Testis (tissue), 3 donors: ENCODE measurements around the gene GNA12. TPM values are rescaled to one million over a fixed set of nuclear protein-coding genes. Genes with fewer than 3 reads are reported as not detected.

Source experiments
- DNase-seq: peaks from one replicate; pipeline ENCODE4 v3.0.0-alpha.2; 2019
- H3K27ac ChIP-seq, 2 donors: fragments of 200-600 bp; sonication (generic); one replicate each; pipeline ENCODE4 v1.5.1; 2019
- H3K27me3 ChIP-seq: fragments of 200-600 bp; sonication (generic); one replicate; pipeline ENCODE4 v1.5.1; 2019
- H3K36me3 ChIP-seq: fragments of 200-600 bp; sonication (generic); one replicate; pipeline ENCODE4 v1.5.1; 2017; ENCODE audit warnings: low read depth; ENCODE audit errors: missing control alignments
- H3K4me1 ChIP-seq: fragments of 200-600 bp; sonication (generic); one replicate; pipeline ENCODE4 v1.5.1; 2019
- H3K4me3 ChIP-seq, 2 donors: fragments of 200-600 bp; sonication (generic); one replicate each; pipeline ENCODE4 v1.5.1; 2017 to 2019
- H3K9me3 ChIP-seq: fragments of 200-600 bp; sonication (generic); one replicate; pipeline ENCODE4 v1.5.1; 2017
- CTCF ChIP-seq, 3 experiments: fragments of 450-650 bp in 2 of 3; fragments of 200-600 bp in 1 of 3; sonication (generic) in 1 of 3; IDR thresholded peaks; one replicate each; pipeline ENCODE4 v1.5.1; 2016 to 2019; ENCODE audit warnings: antibody characterized with exemption in 3 of 3, mild to moderate bottlenecking in 2 of 3, moderate library complexity in 1 of 3
- POLR2A ChIP-seq: fragments of 450-650 bp; IDR thresholded peaks from one replicate; pipeline ENCODE4 v1.6.1; 2017; ENCODE audit warnings: antibody characterized with exemption, mild to moderate bottlenecking, moderate library complexity
- WGBS, 2 donors: methylation state at CpG; one replicate each; pipeline ENCODE4 v1.1.5; 2018; 5-methylcytosine and 5-hydroxymethylcytosine counted together
- intact Hi-C: fragments of 100-400 bp; cut with DNase I; formaldehyde crosslinking; loops from one replicate; pipeline ENCODE4 v1.15.1; 2023; ENCODE audit warnings: low total_unique reads
- polyA plus RNA-seq: library from polyadenylated mRNA; stranded (reverse); fragments of 350-450 nt; fragmentation: Illumina TruSeq; extraction: RNeasy Lipid Tissue Mini Kit (QIAGEN cat#74804); gene quantifications from one replicate; pipeline ENCODE4 v1.2.3, GENCODE V29; 2014; ENCODE audit warnings: low read depth, low replicate concordance; ENCODE audit not compliant: insufficient read depth
- total RNA-seq, 2 donors: library from RNA; depleted of rRNA; stranded (reverse); fragments of >200 nt; gene quantifications; one replicate each; pipeline ENCODE4 v1.2.3, GENCODE V29; 2016

The GNA12 gene
- total and polyA plus RNA-seq, 3 donors from 2014 or later = 50.0 to 69.6 (median 53.2) TPM

- no peak overlapping the region for H3K4me3 ChIP-seq
- TF ChIP-seq CTCF (IDR thresholded peaks at IDR 0.05) (no peak), POLR2A (no peak)
- H3K4me1 ChIP-seq = peaks cover 21% of the 10 kb centered on the region
- no peaks in the 10 kb centered on the region for H3K27me3 ChIP-seq
- H3K36me3 ChIP-seq = no peaks in the 10 kb centered on the region
- intact Hi-C loops = no loop called here
- no peak overlapping the region for H3K27ac ChIP-seq
- no peak for DNase-seq
- 84 to 87% methylated on average over 13 of the region's 13 CpGs for WGBS, 2 donors
- no peaks in the 10 kb centered on the region for H3K9me3 ChIP-seq
Measured at GRCh38 chr7:2838873-2839578, 5.1 kb downstream of the GNA12 start.

GRCh38 chr7:2838451-2838850 is 5.7 kb downstream of the GNA12 start:
- H3K36me3 ChIP-seq = no peaks in the 10 kb centered on the region
- H3K27ac ChIP-seq = no peak overlapping the region
- no peak for DNase-seq
- no peak overlapping the region for H3K4me3 ChIP-seq
- no peaks in the 10 kb centered on the region for H3K9me3 ChIP-seq
- H3K4me1 ChIP-seq = peaks cover 21% of the 10 kb centered on the region
- WGBS, 2 donors = 79 to 82% methylated on average over 3 of the region's 3 CpGs
- no peaks in the 10 kb centered on the region for H3K27me3 ChIP-seq
- intact Hi-C loops = no loop called here
- no peak for TF ChIP-seq CTCF (IDR thresholded peaks at IDR 0.05)
- TF ChIP-seq POLR2A = no peak

GRCh38 chr7:2837496-2837895 is 6.6 kb downstream of the GNA12 start:
- no peak for DNase-seq
- H3K4me1 ChIP-seq = peaks cover 11% of the 10 kb centered on the region
- no peak overlapping the region for H3K4me3 ChIP-seq
- intact Hi-C loops = no loop called here
- TF ChIP-seq POLR2A = no peak
- no peak for TF ChIP-seq CTCF (IDR thresholded peaks at IDR 0.05)
- H3K27ac ChIP-seq = no peak overlapping the region
- H3K36me3 ChIP-seq = no peaks in the 10 kb centered on the region
- 45 to 55% methylated on average over 3 of the region's 3 CpGs for WGBS, 2 donors
- no peaks in the 10 kb centered on the region for H3K9me3 ChIP-seq
- H3K27me3 ChIP-seq = no peaks in the 10 kb centered on the region

GRCh38 chr7:2834748-2835441 is 9.2 kb downstream of the GNA12 start:
- DNase-seq = no peak
- H3K9me3 ChIP-seq = no peaks in the 10 kb centered on the region
- 93 to 94% methylated on average over 17 of the region's 17 CpGs for WGBS, 2 donors
- no peaks in the 10 kb centered on the region for H3K4me1 ChIP-seq
- H3K36me3 ChIP-seq = no peaks in the 10 kb centered on the region
- TF ChIP-seq CTCF (IDR thresholded peaks at IDR 0.05) = no peak
- TF ChIP-seq POLR2A = no peak
- intact Hi-C loops = no loop called here
- H3K4me3 ChIP-seq = no peak overlapping the region
- H3K27me3 ChIP-seq = no peaks in the 10 kb centered on the region
- H3K27ac ChIP-seq = no peak overlapping the region
